ENCODE data around the gene LEF1.

The LEF1 gene

GRCh38 chr4:108180513-108180912, 11.8 kb upstream of the LEF1 start:
- no peak for DNase-seq (ENCODE audit: low spot score)
- TF ChIP-seq CTCF (IDR thresholded peaks at IDR 0.05; ENCODE audit: poor library complexity, severe bottlenecking), result no peak
- Histone ChIP-seq H3K27me3 (ENCODE audit: insufficient read depth, poor library complexity, severe bottlenecking) (peaks cover 2% of the 10 kb centered on the region), H3K36me3 (ENCODE audit: low read depth) (no peaks in the 10 kb centered on the region), H3K27ac (ENCODE audit: poor library complexity, severe bottlenecking) (no peak overlapping the region), H3K9me3 (ENCODE audit: severe bottlenecking) (no peaks in the 10 kb centered on the region), H3K4me1 (ENCODE audit: insufficient read depth, poor library complexity, severe bottlenecking) (no peaks in the 10 kb centered on the region), H3K4me3 (ENCODE audit: severe bottlenecking) (no peak overlapping the region)
- no peak for ATAC-seq (ENCODE audit: low read depth)

- Histone ChIP-seq H3K4me1 (ENCODE audit: insufficient read depth, poor library complexity, severe bottlenecking) (no peaks in the 10 kb centered on the region), H3K27ac (ENCODE audit: poor library complexity, severe bottlenecking) (no peak overlapping the region), H3K27me3 (ENCODE audit: insufficient read depth, poor library complexity, severe bottlenecking) (peaks cover 43% of the 10 kb centered on the region), H3K36me3 (ENCODE audit: low read depth) (no peaks in the 10 kb centered on the region), H3K9me3 (ENCODE audit: severe bottlenecking) (no peaks in the 10 kb centered on the region), H3K4me3 (ENCODE audit: severe bottlenecking) (no peak overlapping the region)
- ATAC-seq (ENCODE audit: low read depth), result no peak
- no peak for DNase-seq (ENCODE audit: low spot score)
- no peak for TF ChIP-seq CTCF (IDR thresholded peaks at IDR 0.05; ENCODE audit: poor library complexity, severe bottlenecking)
These were observed 7.2 kb upstream of the LEF1 start for GRCh38 chr4:108175966-108176365.

- TF ChIP-seq CTCF (IDR thresholded peaks at IDR 0.05; ENCODE audit: poor library complexity, severe bottlenecking), result no peak
- H3K4me1 ChIP-seq (ENCODE audit: insufficient read depth, poor library complexity, severe bottlenecking), result no peaks in the 10 kb centered on the region
These were observed 6.1 kb upstream of the LEF1 start for GRCh38 chr4:108174856-108175255.

GRCh38 chr4:108173599-108174057, 4.9 kb upstream of the LEF1 start:
- H3K27ac ChIP-seq (ENCODE audit: poor library complexity, severe bottlenecking), result no peak overlapping the region

More at GRCh38 chr4:108174856-108175255, 6.1 kb upstream of the LEF1 start:
- ATAC-seq (ENCODE audit: low read depth) (no peak), DNase-seq (ENCODE audit: low spot score) (no peak)
- Histone ChIP-seq H3K9me3 (ENCODE audit: severe bottlenecking) (no peaks in the 10 kb centered on the region), H3K27ac (ENCODE audit: poor library complexity, severe bottlenecking) (no peak overlapping the region), H3K36me3 (ENCODE audit: low read depth) (no peaks in the 10 kb centered on the region), H3K4me3 (ENCODE audit: severe bottlenecking) (no peak overlapping the region), H3K27me3 (ENCODE audit: insufficient read depth, poor library complexity, severe bottlenecking) (peaks cover 54% of the 10 kb centered on the region)

More at GRCh38 chr4:108173599-108174057, 4.9 kb upstream of the LEF1 start:
- Histone ChIP-seq H3K27me3 (ENCODE audit: insufficient read depth, poor library complexity, severe bottlenecking) (peaks cover 67% of the 10 kb centered on the region), H3K36me3 (ENCODE audit: low read depth) (no peaks in the 10 kb centered on the region), H3K4me1 (ENCODE audit: insufficient read depth, poor library complexity, severe bottlenecking) (no peaks in the 10 kb centered on the region), H3K9me3 (ENCODE audit: severe bottlenecking) (no peaks in the 10 kb centered on the region), H3K4me3 (ENCODE audit: severe bottlenecking) (peak overlapping the region; percentile 21)
- no peak for TF ChIP-seq CTCF (IDR thresholded peaks at IDR 0.05; ENCODE audit: poor library complexity, severe bottlenecking)
- ATAC-seq (ENCODE audit: low read depth) (no peak), DNase-seq (ENCODE audit: low spot score) (no peak)

Data from RWPE2 (cell line).